Measurements from ENCODE around the gene PRORP. TPM values are rescaled to one million over a fixed set of nuclear protein-coding genes. Genes with fewer than 3 reads are reported as not detected.

Gene PRORP
- total RNA-seq, 1 experiment from 2014 or later, result 24.7 TPM

GRCh38 chr14:35159742-35160409 is 37.5 kb downstream of the PRORP start:
- DNase-seq, result peak; percentile 7 to 84
- intact Hi-C loops (cut with micrococcal nuclease; ENCODE audit: unreplicated experiment), result no loop called here
- Histone ChIP-seq H4K20me1 (ENCODE audit: insufficient read depth) (no peaks in the 10 kb centered on the region), H3F3A (ENCODE audit: insufficient read depth, low read depth) (peaks cover 6% of the 10 kb centered on the region), H3K4me1 (replicated peaks; ENCODE audit: insufficient read depth) (peaks cover 15% of the 10 kb centered on the region), H3K9me2 (ENCODE audit: insufficient read depth) (no peaks in the 10 kb centered on the region), H3K27ac (peak overlapping the region; percentile 65), H3K36me3 (ENCODE audit: low read depth) (no peaks in the 10 kb centered on the region), H3K9me3 (ENCODE audit: insufficient read depth, low read depth) (no peaks in the 10 kb centered on the region), H3K4me3 (0 out of 2 replicates have a peak overlapping the region, but pooled peaks have one; percentile 18), H3K79me2 (ENCODE audit: low read depth) (no peaks in the 10 kb centered on the region), H3K27me3 (ENCODE audit: insufficient read depth, low read depth) (no peaks in the 10 kb centered on the region), H3K4me2 (peak overlapping the region; percentile 57), H2AFZ (no peak overlapping the region)
- CTCF ChIA-PET, result no interaction called here
- TF ChIP-seq EZH2 (IDR thresholded peaks at IDR 0.05; ENCODE audit: low read depth), result no peak
- no peak for TF ChIP-seq CTCF (conservative IDR thresholded peaks at IDR 0.05)
- BruUV-seq (replicated peaks), result no TSS peak
- POLR2A ChIA-PET (ENCODE audit: unreplicated experiment), result interaction anchor here (0.6 kb wide), 1 partner anchor 99 kb away, joined by 6 read pairs; no protein-coding TSS in a partner anchor

- no peak for DNase-seq
- Histone ChIP-seq H4K20me1 (ENCODE audit: insufficient read depth) (no peaks in the 10 kb centered on the region), H3K4me2 (no peak overlapping the region), H2AFZ (no peak overlapping the region), H3K9me2 (ENCODE audit: insufficient read depth) (no peaks in the 10 kb centered on the region), H3K4me1 (replicated peaks; ENCODE audit: insufficient read depth) (peaks cover 15% of the 10 kb centered on the region), H3K36me3 (ENCODE audit: low read depth) (no peaks in the 10 kb centered on the region), H3K79me2 (ENCODE audit: low read depth) (no peaks in the 10 kb centered on the region), H3F3A (ENCODE audit: insufficient read depth, low read depth) (peaks cover 6% of the 10 kb centered on the region), H3K4me3 (no peak overlapping the region), H3K27ac (no peak overlapping the region), H3K9me3 (ENCODE audit: insufficient read depth, low read depth) (no peaks in the 10 kb centered on the region), H3K27me3 (ENCODE audit: insufficient read depth, low read depth) (no peaks in the 10 kb centered on the region)
- no TSS peak for BruUV-seq (replicated peaks)
- intact Hi-C loops (cut with micrococcal nuclease; ENCODE audit: unreplicated experiment), result no loop called here
- ChIA-PET CTCF (no interaction called here), POLR2A (ENCODE audit: unreplicated experiment) (no interaction called here)
- TF ChIP-seq EZH2 (IDR thresholded peaks at IDR 0.05; ENCODE audit: low read depth), result no peak
- TF ChIP-seq CTCF (conservative IDR thresholded peaks at IDR 0.05), result no peak
These were observed 38.9 kb downstream of the PRORP start for GRCh38 chr14:35161231-35161630.

- Histone ChIP-seq H3K4me1 (replicated peaks; ENCODE audit: insufficient read depth) (peaks cover 15% of the 10 kb centered on the region), H3K4me2 (no peak overlapping the region), H3K9me3 (ENCODE audit: insufficient read depth, low read depth) (no peaks in the 10 kb centered on the region), H4K20me1 (ENCODE audit: insufficient read depth) (no peaks in the 10 kb centered on the region), H2AFZ (no peak overlapping the region), H3K79me2 (ENCODE audit: low read depth) (no peaks in the 10 kb centered on the region), H3K27ac (no peak overlapping the region), H3K27me3 (ENCODE audit: insufficient read depth, low read depth) (no peaks in the 10 kb centered on the region), H3K9me2 (ENCODE audit: insufficient read depth) (no peaks in the 10 kb centered on the region), H3K36me3 (ENCODE audit: low read depth) (no peaks in the 10 kb centered on the region), H3K4me3 (no peak overlapping the region), H3F3A (ENCODE audit: insufficient read depth, low read depth) (peaks cover 6% of the 10 kb centered on the region)
- TF ChIP-seq CTCF (conservative IDR thresholded peaks at IDR 0.05), result no peak
- TF ChIP-seq EZH2 (IDR thresholded peaks at IDR 0.05; ENCODE audit: low read depth), result no peak
- BruUV-seq (replicated peaks), result no TSS peak
- ChIA-PET POLR2A (ENCODE audit: unreplicated experiment) (no interaction called here), CTCF (no interaction called here)
- intact Hi-C loops (cut with micrococcal nuclease; ENCODE audit: unreplicated experiment), result no loop called here
- no peak for DNase-seq
These were observed 41.0 kb downstream of the PRORP start for GRCh38 chr14:35163384-35163783.
